ENCODE measurements around the gene GPR89B.
"Not testable (repeated sequence)": the region's sequence is repeated elsewhere in the genome, so short reads cannot be mapped to it uniquely, and the experiment has no call there.

Gene GPR89B

GRCh38 chr1:147913362-147913942 lies 14.8 kb upstream of the GPR89B start:
- no peak for DNase-seq (ENCODE audit: low spot score in 2 of 2)
- Mint-ChIP-seq H3K4me3 (no peak overlapping the region), H3K36me3 (no peaks in the 10 kb centered on the region), H3K4me1 (no peaks in the 10 kb centered on the region), H3K27ac (no peak overlapping the region), H3K9me3 (no peaks in the 10 kb centered on the region)
- no peak for ATAC-seq

GRCh38 chr1:147919896-147920295 lies 8.3 kb upstream of the GPR89B start:
- ATAC-seq, result no peak
- DNase-seq (ENCODE audit: low spot score in 2 of 2), result no peak
- Mint-ChIP-seq H3K9me3 (no peaks in the 10 kb centered on the region), H3K36me3 (no peaks in the 10 kb centered on the region), H3K27ac (no peak overlapping the region), H3K4me3 (no peak overlapping the region), H3K4me1 (no peaks in the 10 kb centered on the region)

- H3K9me3 Mint-ChIP-seq, result no peaks in the 10 kb centered on the region
- ATAC-seq, result no peak
- H3K4me1 Mint-ChIP-seq, result no peaks in the 10 kb centered on the region
- no peaks in the 10 kb centered on the region for H3K36me3 Mint-ChIP-seq
- no peak overlapping the region for H3K4me3 Mint-ChIP-seq
- H3K27ac Mint-ChIP-seq, result no peak overlapping the region
- DNase-seq (ENCODE audit: low spot score in 2 of 2), result no peak
Measured at GRCh38 chr1:147924813-147925212, 3.4 kb upstream of the GPR89B start.

GRCh38 chr1:147927215-147927614 lies 1.0 kb upstream of the GPR89B start:
- H3K9me3 Mint-ChIP-seq; ATAC-seq; DNase-seq (ENCODE audit: low spot score in 2 of 2); H3K36me3 Mint-ChIP-seq; H3K27ac Mint-ChIP-seq; H3K4me3 Mint-ChIP-seq: not testable (repeated sequence)
- peaks cover 19% of the 10 kb centered on the region for H3K4me1 Mint-ChIP-seq

- Mint-ChIP-seq H3K4me3 (peak overlapping the region; percentile 72), H3K4me1 (peaks cover 22% of the 10 kb centered on the region)
- not testable (repeated sequence) for ATAC-seq; H3K9me3 Mint-ChIP-seq; DNase-seq (ENCODE audit: low spot score in 2 of 2); H3K36me3 Mint-ChIP-seq; H3K27ac Mint-ChIP-seq
Measured at GRCh38 chr1:147927689-147928088, 531 bp upstream of the GPR89B start.

GRCh38 chr1:147931137-147931536 lies 2.9 kb downstream of the GPR89B start:
- H3K4me3 Mint-ChIP-seq, result peak overlapping the region; percentile 3
- H3K27ac Mint-ChIP-seq; H3K36me3 Mint-ChIP-seq; DNase-seq (ENCODE audit: low spot score in 2 of 2); ATAC-seq; H3K9me3 Mint-ChIP-seq: not testable (repeated sequence)
- peaks cover 29% of the 10 kb centered on the region for H3K4me1 Mint-ChIP-seq

- not testable (repeated sequence) for ATAC-seq
Measured at GRCh38 chr1:147935296-147935695, 7.1 kb downstream of the GPR89B start.

GRCh38 chr1:147940456-147940855 lies 12.2 kb downstream of the GPR89B start:
- not testable (repeated sequence) for DNase-seq (ENCODE audit: low spot score in 2 of 2); H3K9me3 Mint-ChIP-seq; H3K27ac Mint-ChIP-seq; ATAC-seq; H3K4me3 Mint-ChIP-seq; H3K4me1 Mint-ChIP-seq
- H3K36me3 Mint-ChIP-seq, result peaks cover 17% of the 10 kb centered on the region

More at GRCh38 chr1:147935296-147935695, 7.1 kb downstream of the GPR89B start:
- H3K36me3 Mint-ChIP-seq, result peaks cover 17% of the 10 kb centered on the region
- not testable (repeated sequence) for H3K9me3 Mint-ChIP-seq; H3K27ac Mint-ChIP-seq; DNase-seq (ENCODE audit: low spot score in 2 of 2); H3K4me3 Mint-ChIP-seq
- H3K4me1 Mint-ChIP-seq, result peaks cover 26% of the 10 kb centered on the region

- H3K4me3 Mint-ChIP-seq; ATAC-seq; H3K4me1 Mint-ChIP-seq; H3K9me3 Mint-ChIP-seq; DNase-seq (ENCODE audit: low spot score in 2 of 2); H3K27ac Mint-ChIP-seq: not testable (repeated sequence)
- peaks cover 15% of the 10 kb centered on the region for H3K36me3 Mint-ChIP-seq
Measured at GRCh38 chr1:147942563-147942962, 14.3 kb downstream of the GPR89B start.

- not testable (repeated sequence) for H3K4me1 Mint-ChIP-seq; H3K4me3 Mint-ChIP-seq; H3K9me3 Mint-ChIP-seq; H3K27ac Mint-ChIP-seq; ATAC-seq; DNase-seq (ENCODE audit: low spot score in 2 of 2); H3K36me3 Mint-ChIP-seq
Measured at GRCh38 chr1:147949517-147949916, 21.3 kb downstream of the GPR89B start.

- not testable (repeated sequence) for H3K36me3 Mint-ChIP-seq; DNase-seq (ENCODE audit: low spot score in 2 of 2); H3K4me3 Mint-ChIP-seq; H3K27ac Mint-ChIP-seq; H3K9me3 Mint-ChIP-seq; ATAC-seq; H3K4me1 Mint-ChIP-seq
Measured at GRCh38 chr1:147958906-147959305, 30.7 kb downstream of the GPR89B start.

GRCh38 chr1:147959680-147960079 lies 31.5 kb downstream of the GPR89B start:
- not testable (repeated sequence) for ATAC-seq; DNase-seq (ENCODE audit: low spot score in 2 of 2); H3K27ac Mint-ChIP-seq; H3K9me3 Mint-ChIP-seq; H3K4me3 Mint-ChIP-seq; H3K4me1 Mint-ChIP-seq; H3K36me3 Mint-ChIP-seq

GRCh38 chr1:147964575-147964974 lies 36.4 kb downstream of the GPR89B start:
- H3K4me1 Mint-ChIP-seq; H3K9me3 Mint-ChIP-seq; ATAC-seq; H3K27ac Mint-ChIP-seq; DNase-seq (ENCODE audit: low spot score in 2 of 2); H3K4me3 Mint-ChIP-seq; H3K36me3 Mint-ChIP-seq: not testable (repeated sequence)

- peak; percentile 96 for ATAC-seq
Measured at GRCh38 chr1:147966657-147967056, 38.4 kb downstream of the GPR89B start.

GRCh38 chr1:147978896-147979651 lies 50.9 kb downstream of the GPR89B start:
- H3K4me1 Mint-ChIP-seq; H3K27ac Mint-ChIP-seq; H3K9me3 Mint-ChIP-seq; ATAC-seq; DNase-seq (ENCODE audit: low spot score in 2 of 2); H3K4me3 Mint-ChIP-seq; H3K36me3 Mint-ChIP-seq: not testable (repeated sequence)

More at GRCh38 chr1:147966657-147967056, 38.4 kb downstream of the GPR89B start:
- H3K36me3 Mint-ChIP-seq; H3K4me1 Mint-ChIP-seq; H3K4me3 Mint-ChIP-seq; DNase-seq (ENCODE audit: low spot score in 2 of 2); H3K27ac Mint-ChIP-seq; H3K9me3 Mint-ChIP-seq: not testable (repeated sequence)

GRCh38 chr1:147985374-147985773 lies 57.2 kb downstream of the GPR89B start:
- ATAC-seq, result peak; percentile 85
- not testable (repeated sequence) for DNase-seq (ENCODE audit: low spot score in 2 of 2); H3K4me1 Mint-ChIP-seq; H3K4me3 Mint-ChIP-seq; H3K9me3 Mint-ChIP-seq; H3K27ac Mint-ChIP-seq
- H3K36me3 Mint-ChIP-seq, result peaks cover 11% of the 10 kb centered on the region
